Measurements from ENCODE around the gene CHAF1A. TPM values are rescaled to one million over a fixed set of nuclear protein-coding genes. Genes with fewer than 3 reads are reported as not detected.

Gene CHAF1A
- total RNA-seq, 2 experiments from 2014 or later: 78.3 to 80.5 TPM

DNA sequence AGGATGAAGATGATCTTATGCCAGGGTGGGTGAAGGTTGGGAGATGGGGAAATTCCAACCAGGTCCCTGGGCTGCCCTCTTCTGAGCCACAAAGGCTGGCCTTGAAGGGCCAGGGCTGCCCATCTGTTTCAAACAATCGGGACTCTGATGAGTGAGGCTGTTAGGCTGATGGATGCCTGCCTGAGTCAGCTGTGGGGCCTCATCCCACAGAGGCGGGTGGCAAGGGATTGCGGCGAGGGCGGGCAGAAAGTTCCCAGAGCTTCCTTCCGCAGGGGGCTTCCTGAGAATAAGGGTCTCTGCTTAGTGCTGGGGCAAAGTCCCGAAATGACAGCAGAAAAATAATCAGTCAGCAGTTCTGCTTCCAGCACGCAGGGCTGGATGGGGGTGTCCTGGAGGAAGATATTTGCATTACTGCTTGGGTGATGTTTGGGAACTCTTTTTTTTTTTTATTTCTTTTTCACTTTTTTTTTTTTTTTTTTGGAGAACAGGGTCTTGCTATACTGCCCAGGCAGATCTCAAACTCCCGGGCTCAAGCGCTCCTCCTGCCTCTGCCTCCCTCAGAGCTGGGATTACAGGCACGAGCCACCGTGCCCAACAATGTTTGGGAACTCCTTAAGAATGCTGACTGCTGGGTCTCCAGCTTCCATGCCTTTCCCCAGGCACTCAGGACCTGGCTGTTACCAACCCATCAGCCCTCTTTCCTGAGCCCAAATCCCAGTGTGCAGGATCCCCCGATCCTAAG, 16.2 kb upstream of the CHAF1A start:
- ATAC-seq (no peak), DNase-seq (no peak)
- ChIA-PET CTCF (no interaction called here), POLR2A (interaction anchor here (2.3 kb wide), 1 partner anchor 16 kb away, joined by 8 read pairs; no protein-coding TSS in a partner anchor)
- Mint-ChIP-seq H3K27ac (no peak overlapping the region), H3K36me3 (ENCODE audit: low read depth) (peaks cover 11% of the 10 kb centered on the region), H3K4me1 (ENCODE audit: low read depth) (peaks cover 25% of the 10 kb centered on the region), H3K4me3 (no peak overlapping the region), H3K9me3 (no peaks in the 10 kb centered on the region), H3K27me3 (no peaks in the 10 kb centered on the region)
- intact Hi-C loops (cut with micrococcal nuclease): no loop called here
- TF ChIP-seq, protein P1, sequence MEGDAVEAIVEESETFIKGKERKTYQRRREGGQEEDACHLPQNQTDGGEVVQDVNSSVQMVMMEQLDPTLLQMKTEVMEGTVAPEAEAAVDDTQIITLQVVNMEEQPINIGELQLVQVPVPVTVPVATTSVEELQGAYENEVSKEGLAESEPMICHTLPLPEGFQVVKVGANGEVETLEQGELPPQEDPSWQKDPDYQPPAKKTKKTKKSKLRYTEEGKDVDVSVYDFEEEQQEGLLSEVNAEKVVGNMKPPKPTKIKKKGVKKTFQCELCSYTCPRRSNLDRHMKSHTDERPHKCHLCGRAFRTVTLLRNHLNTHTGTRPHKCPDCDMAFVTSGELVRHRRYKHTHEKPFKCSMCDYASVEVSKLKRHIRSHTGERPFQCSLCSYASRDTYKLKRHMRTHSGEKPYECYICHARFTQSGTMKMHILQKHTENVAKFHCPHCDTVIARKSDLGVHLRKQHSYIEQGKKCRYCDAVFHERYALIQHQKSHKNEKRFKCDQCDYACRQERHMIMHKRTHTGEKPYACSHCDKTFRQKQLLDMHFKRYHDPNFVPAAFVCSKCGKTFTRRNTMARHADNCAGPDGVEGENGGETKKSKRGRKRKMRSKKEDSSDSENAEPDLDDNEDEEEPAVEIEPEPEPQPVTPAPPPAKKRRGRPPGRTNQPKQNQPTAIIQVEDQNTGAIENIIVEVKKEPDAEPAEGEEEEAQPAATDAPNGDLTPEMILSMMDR (IDR thresholded peaks at IDR 0.05): no peak

GRCh38 chr19:4388337-4389063, 13.9 kb upstream of the CHAF1A start:
- TF ChIP-seq, protein P1 (IDR thresholded peaks at IDR 0.05): no peak
- Mint-ChIP-seq H3K4me1 (ENCODE audit: low read depth) (peaks cover 29% of the 10 kb centered on the region), H3K9me3 (no peaks in the 10 kb centered on the region), H3K27ac (no peak overlapping the region), H3K4me3 (no peak overlapping the region), H3K36me3 (ENCODE audit: low read depth) (peaks cover 8% of the 10 kb centered on the region), H3K27me3 (no peaks in the 10 kb centered on the region)
- CTCF ChIA-PET: interaction anchor here (2.5 kb wide), 1 partner anchor 12 kb away, joined by 13 read pairs; the partner anchor contains the start of gene SH3GL1
- ATAC-seq: no peak
- intact Hi-C loops (cut with micrococcal nuclease): no loop called here
- no peak for DNase-seq
- POLR2A ChIA-PET: interaction anchor here (0.9 to 1.7 kb wide), 2 partner anchors 9 to 16 kb away, joined by 3 read pairs; no protein-coding TSS in a partner anchor

GRCh38 chr19:4389064-4389375, 13.4 kb upstream of the CHAF1A start:
- no peak for DNase-seq
- H3K4me3 Mint-ChIP-seq: no peak overlapping the region
- H3K4me1 Mint-ChIP-seq (ENCODE audit: low read depth): peaks cover 32% of the 10 kb centered on the region
- intact Hi-C loops (cut with micrococcal nuclease): no loop called here
- CTCF ChIA-PET: interaction anchor here (2.5 kb wide), 1 partner anchor 12 kb away, joined by 13 read pairs; the partner anchor contains the start of gene SH3GL1
- TF ChIP-seq, protein P1 (IDR thresholded peaks at IDR 0.05): no peak
- POLR2A ChIA-PET: interaction anchor here (0.9 kb wide), 1 partner anchor 10 kb away, joined by 3 read pairs; no protein-coding TSS in a partner anchor
- no peaks in the 10 kb centered on the region for H3K27me3 Mint-ChIP-seq
- ATAC-seq: no peak
- H3K27ac Mint-ChIP-seq: no peak overlapping the region
- H3K36me3 Mint-ChIP-seq (ENCODE audit: low read depth): peaks cover 9% of the 10 kb centered on the region
- H3K9me3 Mint-ChIP-seq: no peaks in the 10 kb centered on the region

GRCh38 chr19:4389511-4390016, 12.9 kb upstream of the CHAF1A start:
- H3K27me3 Mint-ChIP-seq: no peaks in the 10 kb centered on the region
- H3K36me3 Mint-ChIP-seq (ENCODE audit: low read depth): peaks cover 13% of the 10 kb centered on the region
- no peak overlapping the region for H3K4me3 Mint-ChIP-seq
- no peaks in the 10 kb centered on the region for H3K9me3 Mint-ChIP-seq
- ATAC-seq: no peak
- intact Hi-C loops (cut with micrococcal nuclease): no loop called here
- ChIA-PET POLR2A (interaction anchor here (0.9 to 2.1 kb wide), 2 partner anchors 10 to 18 kb away, joined by 3 to 5 read pairs; no protein-coding TSS in a partner anchor), CTCF (interaction anchor here (1.6 to 2.5 kb wide), 2 partner anchors 11 to 20 kb away, joined by 3 to 13 read pairs; partner anchors contain the start of gene SH3GL1)
- H3K4me1 Mint-ChIP-seq (ENCODE audit: low read depth): peaks cover 37% of the 10 kb centered on the region
- H3K27ac Mint-ChIP-seq: no peak overlapping the region
- DNase-seq: no peak
- TF ChIP-seq, protein P1 (IDR thresholded peaks at IDR 0.05): no peak

Measured in activated CD8-positive, alpha-beta T cell treated with anti-CD3 and anti-CD28 coated beads for 36 hours (primary cell).